C4-2B (cell line): ENCODE measurements around the gene SREBF2.

Experiments used
- ZFX ChIP-seq: fragments of 450-650 bp; IDR thresholded peaks from 2 replicates; pipeline ENCODE4 v1.6.1; 2017
- TF ChIP-seq, protein P1 (sequence below): fragments of 450-650 bp; conservative IDR thresholded peaks from 2 replicates; pipeline ENCODE4 v1.5.1; 2017; ENCODE audit warnings: mild to moderate bottlenecking

DNA sequence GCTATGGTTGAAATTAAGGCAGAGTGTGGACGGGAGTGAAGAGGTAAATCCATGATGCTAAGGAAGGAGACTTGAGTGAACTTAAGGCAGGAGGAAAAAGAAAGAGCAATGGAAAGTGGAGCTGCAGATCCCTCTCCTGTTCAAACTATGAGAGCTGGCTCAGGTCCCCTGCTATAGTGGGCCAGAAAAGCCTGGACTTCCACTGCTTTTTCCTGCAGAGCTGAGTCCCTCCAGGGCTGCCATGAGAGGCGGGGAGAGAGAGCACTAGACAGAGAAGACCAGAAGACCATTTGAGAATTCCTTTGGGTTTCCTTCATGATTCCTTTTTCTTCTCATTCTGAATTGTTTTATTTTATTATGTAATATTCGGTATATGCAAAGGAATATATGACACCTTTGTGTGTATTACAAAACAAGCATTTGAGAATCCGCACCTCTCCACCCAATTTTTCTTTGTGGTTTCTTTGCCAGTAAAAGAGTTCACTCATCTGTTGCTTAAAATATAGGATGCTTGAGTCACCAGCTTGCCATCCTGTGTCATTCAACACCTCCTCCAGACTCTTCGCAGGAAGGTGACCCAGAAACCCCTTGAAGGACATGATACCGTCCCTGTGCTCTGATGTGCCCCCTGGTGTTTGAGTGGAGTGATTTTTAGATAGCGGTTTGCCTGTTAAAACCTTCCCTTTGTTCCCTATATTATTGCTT, 24.4 kb downstream of the SREBF2 start:
- TF ChIP-seq, protein P1, sequence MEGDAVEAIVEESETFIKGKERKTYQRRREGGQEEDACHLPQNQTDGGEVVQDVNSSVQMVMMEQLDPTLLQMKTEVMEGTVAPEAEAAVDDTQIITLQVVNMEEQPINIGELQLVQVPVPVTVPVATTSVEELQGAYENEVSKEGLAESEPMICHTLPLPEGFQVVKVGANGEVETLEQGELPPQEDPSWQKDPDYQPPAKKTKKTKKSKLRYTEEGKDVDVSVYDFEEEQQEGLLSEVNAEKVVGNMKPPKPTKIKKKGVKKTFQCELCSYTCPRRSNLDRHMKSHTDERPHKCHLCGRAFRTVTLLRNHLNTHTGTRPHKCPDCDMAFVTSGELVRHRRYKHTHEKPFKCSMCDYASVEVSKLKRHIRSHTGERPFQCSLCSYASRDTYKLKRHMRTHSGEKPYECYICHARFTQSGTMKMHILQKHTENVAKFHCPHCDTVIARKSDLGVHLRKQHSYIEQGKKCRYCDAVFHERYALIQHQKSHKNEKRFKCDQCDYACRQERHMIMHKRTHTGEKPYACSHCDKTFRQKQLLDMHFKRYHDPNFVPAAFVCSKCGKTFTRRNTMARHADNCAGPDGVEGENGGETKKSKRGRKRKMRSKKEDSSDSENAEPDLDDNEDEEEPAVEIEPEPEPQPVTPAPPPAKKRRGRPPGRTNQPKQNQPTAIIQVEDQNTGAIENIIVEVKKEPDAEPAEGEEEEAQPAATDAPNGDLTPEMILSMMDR, result no peak; the same call in 1 of the 2 replicates
- no peak for TF ChIP-seq ZFX
